ENCODE measurements around the gene REPS2. TPM values are rescaled to one million over a fixed set of nuclear protein-coding genes. Genes with fewer than 3 reads are reported as not detected.

REPS2 gene
- total RNA-seq, 1 experiment from 2014 or later, result 3.7 TPM

DNA sequence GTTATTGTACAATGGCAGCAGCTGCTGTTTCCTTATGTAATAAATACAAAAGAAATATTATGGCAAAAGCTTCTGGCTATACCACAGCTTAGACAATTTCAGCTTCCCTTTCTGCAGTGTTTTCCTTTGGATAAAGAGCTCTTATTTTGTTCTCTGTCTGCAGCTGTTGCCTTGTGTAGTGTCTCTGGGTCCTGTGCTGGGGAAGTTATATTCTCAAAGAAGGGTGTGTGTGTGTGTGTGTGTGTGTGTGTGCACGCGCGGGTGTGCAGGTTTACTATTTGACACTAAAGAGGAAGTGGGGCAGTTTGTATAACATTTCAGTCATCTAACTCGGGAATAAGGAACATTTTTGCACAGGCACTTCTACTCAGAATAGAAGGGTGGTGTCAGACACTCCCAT is 83.6 kb downstream of the REPS2 start:
- H3K23me2 ChIP-seq (ENCODE audit: insufficient read length, low read depth, low read length, poor library complexity, severe bottlenecking), result no peaks in the 10 kb centered on the region
- no CpG with 5 or more reads among the region's 4 CpGs for WGBS (ENCODE audit: extremely low coverage, insufficient read length, low lambda C conversion rate)
- H3K27me3 Mint-ChIP-seq (ENCODE audit: low read depth), result no peaks in the 10 kb centered on the region; the same call in 1 of the 2 replicates
- no peak overlapping the region for H2BK12ac ChIP-seq (ENCODE audit: insufficient read length, low read depth, low read length)
- H3K4ac ChIP-seq (ENCODE audit: low read depth, low read length), result no peak overlapping the region
- no peak overlapping the region for H2AFZ ChIP-seq (ENCODE audit: low read length)
- no peak overlapping the region for H3K4me3 Mint-ChIP-seq
- no peak overlapping the region for H3K4me2 ChIP-seq (ENCODE audit: insufficient read depth, insufficient read length, low read length)
- no peak overlapping the region for H2BK15ac ChIP-seq (ENCODE audit: low read depth, low read length)
- no peak overlapping the region for H3K56ac ChIP-seq (ENCODE audit: insufficient read length, low read depth, low read length)
- H4K5ac ChIP-seq (ENCODE audit: insufficient read length, low read depth, low read length), result no peak overlapping the region
- no peak overlapping the region for H2BK20ac ChIP-seq (ENCODE audit: low read depth, low read length, poor library complexity, severe bottlenecking)
- no peak overlapping the region for H3K27ac Mint-ChIP-seq
- no peak overlapping the region for H3K27ac ChIP-seq (ENCODE audit: insufficient read length, low read depth, low read length)
- no peak overlapping the region for H4K91ac ChIP-seq (ENCODE audit: insufficient read length, low read depth, low read length)
- no peaks in the 10 kb centered on the region for H3K9me3 Mint-ChIP-seq
- H3K23ac ChIP-seq (ENCODE audit: insufficient read length, low read depth, low read length), result no peak overlapping the region
- H3K79me2 ChIP-seq (ENCODE audit: insufficient read depth, low read length), result no peaks in the 10 kb centered on the region
- H2BK120ac ChIP-seq (ENCODE audit: low read depth, low read length, poor library complexity, severe bottlenecking), result no peak overlapping the region
- H2BK5ac ChIP-seq (ENCODE audit: insufficient read length, low read length), result no peak overlapping the region
- H2AK5ac ChIP-seq (ENCODE audit: insufficient read length, low read length), result no peak overlapping the region
- H3K36me3 Mint-ChIP-seq (ENCODE audit: insufficient read depth in 1 of 3, low read depth in 3 of 3), result no peaks in the 10 kb centered on the region; a peak in 1 of 7 replicates
- H3T11ph ChIP-seq (ENCODE audit: low read length), result no peak overlapping the region
- H3K27me3 ChIP-seq (ENCODE audit: insufficient read depth, low read length), result no peaks in the 10 kb centered on the region
- TF ChIP-seq CTCF (conservative IDR thresholded peaks at IDR 0.05), result no peak
- DNase-seq, result no peak
- H4K8ac ChIP-seq (replicated peaks; ENCODE audit: insufficient read length, low read depth, low read length), result no peak overlapping the region
- no peaks in the 10 kb centered on the region for H3K9me3 ChIP-seq (ENCODE audit: control insufficient read depth, low read depth, low read length)
- peaks cover 1 to 2% of the 10 kb centered on the region in 2 experiments; a peak in 3 of 4 replicates for H3K4me1 Mint-ChIP-seq
- H3K79me1 ChIP-seq (ENCODE audit: insufficient read depth, low read depth, low read length, poor library complexity, severe bottlenecking), result no peaks in the 10 kb centered on the region
- no peak overlapping the region for H3K9ac ChIP-seq (ENCODE audit: extremely low read depth, insufficient read length, low read length)
- no peak overlapping the region for H3K14ac ChIP-seq (ENCODE audit: insufficient read depth, low read length)
- H3K4me1 ChIP-seq (ENCODE audit: insufficient read depth, low read length), result no peaks in the 10 kb centered on the region
- no peaks in the 10 kb centered on the region for H4K20me1 ChIP-seq (ENCODE audit: control insufficient read depth, insufficient read depth, insufficient read length)
- no peak overlapping the region for H3K18ac ChIP-seq (ENCODE audit: insufficient read length, low read depth, low read length)
